Activated T-cell treated with anti-CD3 and anti-CD28 coated beads, Interleukin-2, amount 50 U/mL, for 24 hours (primary cell): ENCODE measurements around the gene SHISA5.
"Not testable (repeated sequence)": the region's sequence is repeated elsewhere in the genome, so short reads cannot be mapped to it uniquely, and the experiment has no call there.

Experiments used
- DNase-seq: peaks from one replicate; pipeline ENCODE4 v3.0.0-alpha.2; 2020
- H3K27ac Mint-ChIP-seq: 2 replicates; pipeline ENCODE4 v1.8.0; 2020; ENCODE audit warnings: mild to moderate bottlenecking, mixed read lengths
- H3K27me3 Mint-ChIP-seq: 2 replicates; pipeline ENCODE4 v1.8.0; 2020; ENCODE audit warnings: mixed read lengths
- H3K36me3 Mint-ChIP-seq: 2 replicates; pipeline ENCODE4 v1.8.0; 2020; ENCODE audit warnings: low read depth, mixed read lengths
- H3K4me1 Mint-ChIP-seq: 2 replicates; pipeline ENCODE4 v1.8.0; 2020; ENCODE audit warnings: low read depth, mixed read lengths
- H3K4me3 Mint-ChIP-seq: 2 replicates; pipeline ENCODE4 v1.8.0; 2020; ENCODE audit warnings: mild to moderate bottlenecking, moderate library complexity, mixed read lengths
- H3K9me3 Mint-ChIP-seq: 2 replicates; pipeline ENCODE4 v1.8.0; 2020; ENCODE audit warnings: mixed read lengths

The SHISA5 gene

DNA sequence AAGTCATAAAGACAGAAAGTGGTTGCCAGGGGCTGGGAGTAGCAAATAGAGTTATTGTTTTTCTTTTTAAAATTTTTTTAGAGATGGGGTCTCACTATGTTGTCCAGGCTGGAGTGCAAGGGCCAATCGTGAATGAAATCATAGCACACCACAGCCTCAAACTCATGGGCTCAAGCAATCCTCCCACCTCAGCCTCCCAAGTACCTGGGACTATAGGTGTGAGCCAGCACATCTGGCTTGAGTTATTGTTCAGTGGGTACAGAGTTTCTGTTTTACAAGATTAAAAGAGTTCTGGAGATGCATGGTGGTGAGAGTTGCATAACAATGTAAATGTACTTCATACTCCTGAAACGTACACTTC is 29.0 kb upstream of the SHISA5 start:
- H3K36me3 Mint-ChIP-seq: peaks cover 6% of the 10 kb centered on the region
- H3K27ac Mint-ChIP-seq: no peak overlapping the region
- no peak overlapping the region for H3K4me3 Mint-ChIP-seq

DNA sequence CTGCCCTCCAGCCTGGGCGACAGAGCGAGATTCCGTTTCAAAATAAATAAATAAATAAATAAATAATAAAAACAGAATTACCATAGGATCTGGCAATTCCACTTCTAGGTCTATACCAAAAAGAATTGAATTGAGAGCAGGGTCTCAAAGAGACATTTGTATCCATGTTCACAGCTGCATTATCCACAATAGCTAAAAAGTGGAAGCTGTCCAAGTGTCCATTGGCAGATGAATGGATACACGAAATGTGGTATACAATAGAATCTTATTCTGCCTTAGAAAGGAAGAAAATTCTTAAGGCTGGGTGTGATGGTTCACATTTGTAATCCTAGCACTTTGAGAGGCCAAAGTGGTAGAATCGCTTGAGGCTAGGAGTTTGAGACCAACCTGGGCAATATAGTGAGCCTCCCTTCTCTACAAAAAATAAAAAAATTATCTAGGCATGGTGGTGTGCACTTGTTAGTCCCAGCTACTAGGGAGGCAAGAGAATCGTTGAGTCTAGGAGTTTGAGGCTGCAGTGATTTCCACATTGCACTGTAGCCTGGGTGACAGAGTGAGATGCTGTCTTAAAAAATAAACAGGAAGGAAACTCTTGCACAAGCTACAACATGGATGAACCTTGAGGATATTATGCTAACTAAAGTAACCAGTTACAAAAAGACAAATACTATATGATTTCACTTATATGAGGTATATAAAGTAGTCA is 28.4 kb upstream of the SHISA5 start:
- H3K36me3 Mint-ChIP-seq: peaks cover 4% of the 10 kb centered on the region
- no peak overlapping the region for H3K27ac Mint-ChIP-seq
- no peaks in the 10 kb centered on the region for H3K4me1 Mint-ChIP-seq
- no peaks in the 10 kb centered on the region for H3K27me3 Mint-ChIP-seq
- no peaks in the 10 kb centered on the region for H3K9me3 Mint-ChIP-seq
- no peak for DNase-seq
- H3K4me3 Mint-ChIP-seq: no peak overlapping the region

More for the DNA sequence above, 29.0 kb upstream of the SHISA5 start:
- H3K27me3 Mint-ChIP-seq: no peaks in the 10 kb centered on the region
- DNase-seq: no peak
- no peaks in the 10 kb centered on the region for H3K4me1 Mint-ChIP-seq
- no peaks in the 10 kb centered on the region for H3K9me3 Mint-ChIP-seq

DNA sequence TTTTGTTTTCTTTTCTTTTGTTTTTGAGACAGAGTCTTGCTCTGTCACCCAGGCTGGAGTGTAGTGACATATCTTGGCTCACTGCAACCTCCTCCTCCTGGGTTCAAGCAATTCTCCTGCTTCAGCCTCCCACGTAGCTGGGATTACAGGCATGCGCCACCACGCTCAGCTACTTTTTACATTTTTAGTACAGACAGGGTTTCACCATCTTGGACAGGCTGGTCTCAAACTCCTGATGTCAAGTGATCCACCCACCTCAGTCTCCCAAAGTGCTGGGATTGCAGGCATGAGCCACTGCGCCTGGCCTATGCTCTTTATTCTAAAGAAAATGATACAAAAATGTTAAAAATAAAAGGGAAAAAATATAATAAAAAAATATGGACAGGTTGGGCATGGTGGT is 26.7 kb upstream of the SHISA5 start:
- not testable (repeated sequence) for H3K36me3 Mint-ChIP-seq, H3K9me3 Mint-ChIP-seq

DNA sequence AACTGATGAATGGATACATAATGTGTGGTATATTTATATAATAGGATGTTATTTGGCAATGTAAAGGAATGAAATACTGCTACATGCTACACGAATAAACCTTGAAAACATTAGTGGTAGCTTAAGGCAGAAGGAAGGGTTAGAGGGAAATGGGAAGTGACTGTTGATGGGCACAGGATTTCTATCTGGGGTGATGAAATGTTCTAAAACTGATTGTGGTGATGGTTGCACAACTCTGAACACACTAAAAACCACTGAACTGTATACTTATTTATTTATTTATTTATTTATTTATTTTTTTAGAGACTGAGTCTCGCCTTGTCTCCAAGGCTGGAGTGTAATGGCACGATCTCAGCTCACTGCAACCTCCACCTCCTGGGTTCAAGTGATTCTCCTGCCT is 24.8 kb upstream of the SHISA5 start:
- Mint-ChIP-seq H3K4me3 (no peak overlapping the region), H3K36me3 (peaks cover 2% of the 10 kb centered on the region), H3K9me3 (no peaks in the 10 kb centered on the region), H3K27ac (no peak overlapping the region), H3K4me1 (no peaks in the 10 kb centered on the region), H3K27me3 (no peaks in the 10 kb centered on the region)
- no peak for DNase-seq

More for the DNA sequence above, 26.7 kb upstream of the SHISA5 start:
- not testable (repeated sequence) for H3K4me3 Mint-ChIP-seq, H3K4me1 Mint-ChIP-seq, H3K27ac Mint-ChIP-seq, DNase-seq, H3K27me3 Mint-ChIP-seq

DNA sequence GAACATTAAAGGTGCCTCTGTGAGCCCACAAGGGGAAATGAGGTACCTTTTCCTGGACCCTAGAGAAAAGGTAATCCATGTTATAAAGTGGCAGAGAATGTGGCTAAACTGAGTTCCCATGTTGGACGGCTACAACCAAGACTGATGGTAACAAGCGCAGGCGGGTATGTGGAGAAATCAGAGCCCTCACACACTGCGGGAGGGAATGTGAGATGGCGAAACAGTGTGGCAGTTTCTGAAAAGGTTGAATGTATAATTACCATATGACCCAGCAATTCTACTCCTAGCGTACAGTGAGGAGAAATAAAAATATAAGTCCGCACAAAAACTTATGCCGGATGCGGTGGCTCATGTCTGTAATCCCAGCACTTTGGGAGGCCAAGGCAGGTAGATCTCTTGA is 24.1 kb upstream of the SHISA5 start:
- peaks cover 2% of the 10 kb centered on the region for H3K36me3 Mint-ChIP-seq
- H3K9me3 Mint-ChIP-seq: no peaks in the 10 kb centered on the region
- no peak overlapping the region for H3K27ac Mint-ChIP-seq
- no peak overlapping the region for H3K4me3 Mint-ChIP-seq
- H3K4me1 Mint-ChIP-seq: no peaks in the 10 kb centered on the region
- no peaks in the 10 kb centered on the region for H3K27me3 Mint-ChIP-seq
- no peak for DNase-seq

DNA sequence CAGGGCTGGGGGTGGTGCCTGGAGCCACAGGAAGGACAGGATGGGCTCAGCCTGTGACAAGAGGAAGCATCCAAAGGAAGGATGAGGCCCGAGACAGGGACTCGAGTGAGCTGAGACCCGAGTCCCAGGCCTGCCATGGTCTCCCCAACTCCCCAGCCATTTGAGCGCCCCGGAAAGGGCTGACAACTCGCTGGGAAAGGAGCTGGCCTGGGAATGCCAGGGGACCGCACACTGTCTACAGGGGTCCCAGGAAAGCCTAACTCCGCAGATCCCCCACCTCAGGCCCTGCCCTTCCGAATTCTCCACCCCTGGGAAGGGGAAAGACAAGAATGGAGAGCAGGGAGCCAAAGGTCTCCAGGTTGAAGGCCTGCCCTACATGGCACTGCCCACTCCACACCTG is 21.0 kb upstream of the SHISA5 start:
- H3K27me3 Mint-ChIP-seq: no peaks in the 10 kb centered on the region
- H3K9me3 Mint-ChIP-seq: no peaks in the 10 kb centered on the region
- no peak overlapping the region for H3K4me3 Mint-ChIP-seq
- H3K27ac Mint-ChIP-seq: no peak overlapping the region
- peaks cover 2% of the 10 kb centered on the region for H3K36me3 Mint-ChIP-seq
- no peak for DNase-seq
- H3K4me1 Mint-ChIP-seq: no peaks in the 10 kb centered on the region

DNA sequence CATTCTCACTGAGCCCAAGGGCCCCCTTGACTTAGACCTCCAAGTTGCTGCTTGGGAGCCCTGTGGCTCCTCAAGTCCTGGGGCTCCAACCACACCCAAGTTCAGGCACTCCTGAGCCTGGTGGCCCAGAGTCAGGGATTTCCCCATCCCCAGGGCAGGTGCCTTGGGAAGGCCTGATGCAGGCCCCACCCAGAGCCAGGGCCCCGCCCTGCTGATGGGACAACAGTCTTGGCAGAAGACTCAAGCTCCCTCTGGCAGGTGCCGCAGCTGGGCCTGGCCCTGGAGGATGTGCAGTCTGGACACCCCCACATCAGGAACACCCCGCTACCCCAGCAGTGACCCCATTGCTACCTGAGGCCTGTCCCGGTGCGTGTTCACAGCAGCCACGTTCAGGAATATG is 17.7 kb upstream of the SHISA5 start:
- no peaks in the 10 kb centered on the region for H3K27me3 Mint-ChIP-seq
- DNase-seq: no peak
- no peaks in the 10 kb centered on the region for H3K36me3 Mint-ChIP-seq
- H3K4me1 Mint-ChIP-seq: peaks cover 29% of the 10 kb centered on the region
- H3K4me3 Mint-ChIP-seq: no peak overlapping the region
- no peaks in the 10 kb centered on the region for H3K9me3 Mint-ChIP-seq
- no peak overlapping the region for H3K27ac Mint-ChIP-seq

DNA sequence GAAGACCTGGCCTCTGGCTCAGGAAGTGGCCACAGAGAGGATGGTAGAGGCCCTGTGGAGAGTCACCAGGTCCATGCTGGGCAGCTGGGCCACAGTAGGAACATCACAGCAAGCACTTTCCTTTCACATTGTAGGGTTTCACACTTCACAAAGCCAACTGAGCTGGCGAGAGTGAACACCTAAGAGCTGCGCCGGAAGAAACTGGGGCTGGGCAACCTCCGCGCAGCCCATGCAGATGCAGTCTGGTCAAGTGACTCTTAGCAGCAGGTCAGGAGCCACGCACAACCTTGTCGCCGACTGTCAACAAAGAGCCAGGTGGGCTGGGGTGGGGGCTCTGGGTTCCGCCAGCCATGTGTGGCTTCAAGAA is 15.3 kb upstream of the SHISA5 start:
- DNase-seq: no peak
- Mint-ChIP-seq H3K36me3 (no peaks in the 10 kb centered on the region), H3K27ac (no peak overlapping the region), H3K27me3 (no peaks in the 10 kb centered on the region), H3K4me3 (no peak overlapping the region), H3K4me1 (peaks cover 50% of the 10 kb centered on the region), H3K9me3 (no peaks in the 10 kb centered on the region)

DNA sequence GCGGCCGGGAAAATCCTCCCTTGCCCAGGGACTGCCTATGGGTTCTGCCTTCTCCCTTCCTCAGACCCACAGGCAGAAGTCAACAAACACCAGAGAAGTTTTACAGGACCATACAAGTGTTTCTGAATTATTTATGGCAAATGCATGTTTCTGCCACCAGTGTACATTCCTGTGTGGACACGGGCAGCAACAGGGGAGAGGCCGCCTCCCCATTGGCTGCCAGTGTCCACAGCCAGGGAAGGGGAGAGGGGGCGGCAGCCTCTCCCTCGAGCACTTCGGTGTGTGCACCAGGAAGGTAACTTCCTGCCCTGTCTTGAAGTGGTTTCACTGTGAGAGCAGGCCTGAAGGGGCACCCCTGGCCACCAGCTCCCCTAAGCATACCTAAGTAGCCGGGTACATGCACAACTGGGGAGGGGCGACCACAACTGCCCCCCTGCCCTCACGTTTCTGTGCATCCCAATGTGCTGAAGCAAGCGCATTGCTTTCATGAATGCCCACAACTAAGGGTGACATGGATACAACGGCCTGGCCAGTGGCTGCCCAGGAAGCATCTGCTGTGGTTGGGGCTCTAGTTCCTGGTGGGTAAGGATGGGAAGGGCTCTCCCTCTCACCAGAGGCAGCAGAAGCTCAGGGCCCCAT is 14.8 kb upstream of the SHISA5 start:
- H3K4me1 Mint-ChIP-seq: peaks cover 55% of the 10 kb centered on the region
- no peak overlapping the region for H3K4me3 Mint-ChIP-seq
- H3K36me3 Mint-ChIP-seq: no peaks in the 10 kb centered on the region
- H3K27ac Mint-ChIP-seq: peak overlapping the region; percentile 47
- DNase-seq: peak; percentile 45
- no peaks in the 10 kb centered on the region for H3K27me3 Mint-ChIP-seq
- H3K9me3 Mint-ChIP-seq: no peaks in the 10 kb centered on the region

DNA sequence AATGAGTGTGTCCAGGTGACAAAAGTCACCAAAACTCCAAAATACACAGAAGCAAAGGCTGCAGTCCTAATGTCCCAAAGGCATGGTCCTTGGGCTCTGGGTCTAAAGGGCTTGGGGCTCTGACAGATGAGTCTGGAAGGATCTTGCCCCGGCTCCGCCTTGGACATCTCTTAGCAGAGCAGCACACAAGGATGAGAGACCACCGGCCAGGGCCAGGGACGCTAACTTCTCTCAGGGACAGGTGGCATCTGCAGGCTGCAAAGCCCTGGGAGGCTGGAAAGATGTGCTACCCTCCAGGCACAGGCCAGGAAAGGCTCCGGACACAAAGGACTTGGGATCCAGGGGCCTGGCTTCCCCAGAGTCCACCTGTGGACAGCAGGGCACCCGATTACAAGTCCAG is 14.1 kb upstream of the SHISA5 start:
- Mint-ChIP-seq H3K27me3 (no peaks in the 10 kb centered on the region), H3K9me3 (no peaks in the 10 kb centered on the region), H3K36me3 (no peaks in the 10 kb centered on the region), H3K27ac (peak overlapping the region; percentile 47), H3K4me3 (no peak overlapping the region), H3K4me1 (peaks cover 56% of the 10 kb centered on the region)
- no peak for DNase-seq

DNA sequence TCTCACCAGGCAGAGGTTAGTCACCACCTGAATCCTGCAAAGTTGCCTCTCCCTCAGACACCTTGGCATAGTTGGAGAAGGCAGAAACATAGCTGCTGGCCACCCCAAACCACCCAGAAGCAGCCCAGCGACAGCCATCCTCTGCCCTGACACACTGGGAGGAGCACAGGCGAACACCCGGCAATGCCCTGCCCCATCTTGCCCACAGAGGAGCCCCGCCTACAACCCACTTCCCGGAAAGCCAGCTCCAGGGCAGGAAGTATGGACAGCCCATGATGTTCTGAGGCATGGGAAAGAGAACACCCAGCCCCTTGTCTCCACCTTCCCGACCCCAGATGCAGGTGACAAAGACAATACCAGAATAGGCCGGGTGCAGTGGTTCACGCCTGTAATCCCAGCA is 12.6 kb upstream of the SHISA5 start:
- no peaks in the 10 kb centered on the region for H3K36me3 Mint-ChIP-seq
- H3K4me1 Mint-ChIP-seq: peaks cover 61% of the 10 kb centered on the region
- no peak overlapping the region for H3K27ac Mint-ChIP-seq
- no peaks in the 10 kb centered on the region for H3K27me3 Mint-ChIP-seq
- DNase-seq: no peak
- no peak overlapping the region for H3K4me3 Mint-ChIP-seq
- H3K9me3 Mint-ChIP-seq: no peaks in the 10 kb centered on the region

DNA sequence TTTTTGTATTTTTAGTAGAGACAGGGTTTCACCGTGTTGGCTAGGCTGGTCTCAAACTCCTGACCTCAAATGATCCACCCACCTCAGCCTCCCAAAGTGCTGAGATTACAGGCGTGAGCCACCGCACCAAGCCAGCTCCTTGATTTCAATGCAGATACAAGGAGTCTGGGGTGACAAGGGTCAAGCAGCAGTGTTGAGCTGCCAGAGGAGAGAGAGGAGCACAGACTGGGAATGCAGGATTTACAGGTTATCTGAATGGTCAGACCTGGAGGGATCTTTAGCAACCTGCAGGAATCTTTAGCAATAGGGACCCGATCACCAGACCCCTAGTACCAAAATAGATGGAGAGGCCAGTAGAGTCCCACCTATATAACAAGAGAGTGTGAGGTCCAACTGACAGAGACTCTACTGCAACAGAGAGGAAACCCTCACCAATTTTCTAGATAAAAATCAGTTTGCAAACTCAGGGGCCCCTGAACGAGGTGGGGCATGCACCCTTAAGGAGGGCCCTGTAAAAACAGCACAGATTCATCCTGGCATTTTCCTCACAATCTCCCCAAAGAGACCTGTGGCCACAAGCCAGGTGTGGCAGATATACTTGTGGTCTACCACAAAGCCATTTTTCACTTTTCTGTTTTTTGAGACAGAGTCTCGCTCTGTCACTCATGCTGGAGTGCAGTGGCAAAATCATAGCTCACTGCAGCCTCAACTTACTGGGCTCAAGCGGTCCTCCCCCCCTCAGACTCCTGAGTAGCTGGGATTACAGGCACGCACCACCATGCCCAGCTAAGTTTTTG is 10.7 kb upstream of the SHISA5 start:
- Mint-ChIP-seq H3K4me1 (peaks cover 60% of the 10 kb centered on the region), H3K27ac (peak overlapping the region; percentile 22), H3K36me3 (no peaks in the 10 kb centered on the region), H3K9me3 (no peaks in the 10 kb centered on the region), H3K27me3 (no peaks in the 10 kb centered on the region), H3K4me3 (no peak overlapping the region)
- DNase-seq: no peak

DNA sequence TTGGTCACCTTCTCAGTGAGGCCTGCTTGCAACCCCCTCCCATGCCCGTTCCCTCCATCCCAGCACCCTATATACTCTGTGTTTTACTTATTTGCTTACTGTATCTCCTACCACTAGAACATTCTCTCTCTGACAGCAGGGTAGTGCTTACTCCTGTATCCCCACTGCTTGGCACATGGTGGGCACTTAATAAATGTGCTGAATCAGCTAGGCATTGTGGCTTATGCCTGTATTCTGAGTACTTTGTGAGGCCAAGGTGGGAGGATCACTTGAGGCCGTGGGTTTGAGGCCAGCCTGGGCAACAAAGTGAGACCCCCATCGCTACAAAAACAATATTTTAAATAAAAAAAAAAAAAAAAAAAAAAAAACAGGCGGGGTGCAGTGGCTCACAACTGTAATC is 7.6 kb upstream of the SHISA5 start:
- Mint-ChIP-seq H3K36me3 (no peaks in the 10 kb centered on the region), H3K27ac (no peak overlapping the region), H3K4me3 (no peak overlapping the region), H3K9me3 (no peaks in the 10 kb centered on the region), H3K4me1 (peaks cover 48% of the 10 kb centered on the region), H3K27me3 (no peaks in the 10 kb centered on the region)
- no peak for DNase-seq

DNA sequence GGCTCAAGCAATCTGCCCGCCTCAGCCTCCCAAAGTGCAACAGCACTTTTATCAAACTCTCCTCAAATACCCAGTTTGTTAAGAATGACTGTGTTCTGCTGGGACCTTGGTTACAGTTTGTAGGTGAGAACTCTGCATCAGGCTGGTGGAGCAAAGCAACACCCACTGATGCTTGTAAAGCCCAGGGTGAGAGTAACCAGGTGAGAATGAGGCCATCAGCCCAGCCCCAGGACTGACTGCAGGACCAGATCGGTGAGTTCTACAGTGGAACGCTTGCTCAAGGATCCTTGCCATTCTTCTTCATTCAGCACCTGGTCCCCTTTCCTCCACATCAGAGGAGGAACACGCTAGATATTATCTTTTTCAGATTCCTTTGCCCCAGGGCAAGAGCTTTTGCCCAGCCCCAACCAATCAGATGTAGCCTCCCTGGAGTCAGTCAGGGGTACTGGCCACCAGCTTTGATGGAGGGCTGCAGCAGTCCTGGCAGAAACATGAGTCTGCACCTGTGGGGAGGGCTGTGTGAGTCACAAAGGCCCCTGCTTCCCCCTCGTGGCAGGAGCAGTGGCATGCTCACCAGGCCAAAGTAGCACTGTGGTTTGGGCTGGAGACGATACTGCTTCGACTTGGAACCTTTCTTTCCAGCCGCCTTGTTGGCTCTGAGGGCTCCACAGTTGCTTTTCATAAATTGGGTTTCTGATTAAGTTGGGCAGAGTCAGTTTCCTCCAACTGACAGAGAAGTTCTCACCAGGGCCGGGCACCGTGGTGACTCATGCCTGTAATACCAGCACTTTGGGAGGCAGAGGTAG is 3.5 kb upstream of the SHISA5 start:
- peak overlapping the region; percentile 30 for H3K4me3 Mint-ChIP-seq
- DNase-seq: peak; percentile 78
- H3K36me3 Mint-ChIP-seq: no peaks in the 10 kb centered on the region
- H3K27ac Mint-ChIP-seq: peak overlapping the region; percentile 87
- H3K27me3 Mint-ChIP-seq: no peaks in the 10 kb centered on the region
- peaks cover 48% of the 10 kb centered on the region for H3K4me1 Mint-ChIP-seq
- H3K9me3 Mint-ChIP-seq: no peaks in the 10 kb centered on the region
